Measurements from ENCODE around the gene RTCB. TPM values are rescaled to one million over a fixed set of nuclear protein-coding genes. Genes with fewer than 3 reads are reported as not detected.

Gene RTCB
- total RNA-seq, 1 experiment from 2014 or later = 50.9 TPM

GRCh38 chr22:32407936-32408335, 4.1 kb downstream of the RTCB start:
- H3K4me3 ChIP-seq (replicated peaks in 1 of 2; ENCODE audit: low read depth in 1 of 2, low read length in 2 of 2) = no peak overlapping the region
- peaks cover 54% of the 10 kb centered on the region for H3K79me2 ChIP-seq (ENCODE audit: insufficient read depth, low read length)
- intact Hi-C loops (cut with micrococcal nuclease) = no loop called here
- H4K20me1 ChIP-seq (ENCODE audit: insufficient read depth) = no peaks in the 10 kb centered on the region
- H3K4me1 ChIP-seq (ENCODE audit: control insufficient read depth in 1 of 2, insufficient read depth in 2 of 2, low read length in 2 of 2) = peaks cover 12 to 20% of the 10 kb centered on the region in 2 experiments; a peak in 2 of 4 replicates
- POLR2A ChIA-PET = no interaction called here
- no peak for ATAC-seq
- no peaks in the 10 kb centered on the region for H3K9me2 ChIP-seq (ENCODE audit: insufficient read depth)
- H3K4me2 ChIP-seq (ENCODE audit: low read length) = no peak overlapping the region
- BruUV-seq (replicated peaks) = no TSS peak
- DNase-seq (ENCODE audit: low read depth, low spot score) = no peak
- no peaks in the 10 kb centered on the region for H3K9me3 ChIP-seq (ENCODE audit: control insufficient read depth in 1 of 2, insufficient read depth in 1 of 2, low read depth in 1 of 2, low read length in 2 of 2)
- H3K27me3 ChIP-seq (ENCODE audit: insufficient read depth, low read length) = no peaks in the 10 kb centered on the region
- CTCF ChIA-PET = no interaction called here
- H2AFZ ChIP-seq (ENCODE audit: low read depth, low read length, poor library complexity, severe bottlenecking) = no peak overlapping the region
- TF ChIP-seq ZFX (IDR thresholded peaks at IDR 0.05) = no peak
- TF ChIP-seq EGR1 (IDR thresholded peaks at IDR 0.05; ENCODE audit: low read depth) = no peak
- no peak for TF ChIP-seq RAD21 (IDR thresholded peaks at IDR 0.05; ENCODE audit: low read depth)
- no peak for TF ChIP-seq REST (IDR thresholded peaks at IDR 0.05; ENCODE audit: low read depth)
- no peak for TF ChIP-seq ZNF274 (IDR thresholded peaks at IDR 0.05; ENCODE audit: low read depth, low read length)
- no peak for TF ChIP-seq POLR2A (IDR thresholded peaks at IDR 0.05; ENCODE audit: borderline replicate concordance, extremely low read depth, insufficient read depth, insufficient read length)
- no peak for TF ChIP-seq MAX (IDR thresholded peaks at IDR 0.05)
- TF ChIP-seq JUND (IDR thresholded peaks at IDR 0.05) = no peak
- RAD21 ChIA-PET (ENCODE audit: low non-redundant PET in 1 of 2, low total read pairs in 2 of 2, uncharacterized antibody in 2 of 2, unreplicated experiment in 2 of 2) = no interaction called here
- H3K9ac ChIP-seq (ENCODE audit: low read length) = no peak overlapping the region
- no peak overlapping the region for H3K27ac ChIP-seq (ENCODE audit: low read depth, low read length)
- H3K36me3 ChIP-seq (ENCODE audit: control insufficient read depth in 1 of 2, insufficient read depth in 2 of 2, low read length in 2 of 2) = peaks cover 25 to 39% of the 10 kb centered on the region in 2 experiments; a peak in 3 of 4 replicates
